ENCODE data around the gene TSPAN15.

DNA sequence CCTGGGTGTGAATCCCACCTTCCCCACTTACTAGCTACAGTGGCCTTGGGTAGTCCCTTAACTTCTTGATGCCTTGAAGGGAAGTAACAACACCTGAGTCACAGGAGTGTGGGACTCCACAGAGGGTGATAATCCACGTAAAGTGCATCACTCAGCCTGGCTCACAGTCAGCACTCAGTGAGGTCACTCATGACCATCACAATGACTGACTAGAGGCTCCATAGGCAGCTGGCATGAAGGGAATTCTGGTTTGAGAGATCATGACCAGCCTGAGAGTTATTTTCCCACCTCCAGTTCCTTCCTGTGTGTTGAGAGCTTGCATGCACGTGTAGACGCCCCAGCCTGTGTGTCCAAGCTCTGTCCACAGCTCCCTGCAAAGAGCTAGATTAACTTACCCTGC lies 87.2 kb downstream of the TSPAN15 start:
- TF ChIP-seq, protein P1, sequence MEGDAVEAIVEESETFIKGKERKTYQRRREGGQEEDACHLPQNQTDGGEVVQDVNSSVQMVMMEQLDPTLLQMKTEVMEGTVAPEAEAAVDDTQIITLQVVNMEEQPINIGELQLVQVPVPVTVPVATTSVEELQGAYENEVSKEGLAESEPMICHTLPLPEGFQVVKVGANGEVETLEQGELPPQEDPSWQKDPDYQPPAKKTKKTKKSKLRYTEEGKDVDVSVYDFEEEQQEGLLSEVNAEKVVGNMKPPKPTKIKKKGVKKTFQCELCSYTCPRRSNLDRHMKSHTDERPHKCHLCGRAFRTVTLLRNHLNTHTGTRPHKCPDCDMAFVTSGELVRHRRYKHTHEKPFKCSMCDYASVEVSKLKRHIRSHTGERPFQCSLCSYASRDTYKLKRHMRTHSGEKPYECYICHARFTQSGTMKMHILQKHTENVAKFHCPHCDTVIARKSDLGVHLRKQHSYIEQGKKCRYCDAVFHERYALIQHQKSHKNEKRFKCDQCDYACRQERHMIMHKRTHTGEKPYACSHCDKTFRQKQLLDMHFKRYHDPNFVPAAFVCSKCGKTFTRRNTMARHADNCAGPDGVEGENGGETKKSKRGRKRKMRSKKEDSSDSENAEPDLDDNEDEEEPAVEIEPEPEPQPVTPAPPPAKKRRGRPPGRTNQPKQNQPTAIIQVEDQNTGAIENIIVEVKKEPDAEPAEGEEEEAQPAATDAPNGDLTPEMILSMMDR (IDR thresholded peaks at IDR 0.05; ENCODE audit: insufficient read depth, low read length, poor library complexity, severe bottlenecking) = no peak
- no peak for TF ChIP-seq EZH2phosphoT487 (conservative IDR thresholded peaks at IDR 0.05; ENCODE audit: low read length)

Measured in SU-DHL-6 (cell line).